CD4-positive, alpha-beta T cell treated with Interferon alpha-2 for 1 hour (primary cell): Measurements from ENCODE around the gene SMAD3.
A peak's percentile ranks its signal among the peaks of the same experiment; 100 is the strongest.

Experiments used
- DNase-seq, 2 donors: peaks; one replicate each; pipeline ENCODE4 v3.0.0-alpha.2; 2020 to 2022

SMAD3 gene

DNA sequence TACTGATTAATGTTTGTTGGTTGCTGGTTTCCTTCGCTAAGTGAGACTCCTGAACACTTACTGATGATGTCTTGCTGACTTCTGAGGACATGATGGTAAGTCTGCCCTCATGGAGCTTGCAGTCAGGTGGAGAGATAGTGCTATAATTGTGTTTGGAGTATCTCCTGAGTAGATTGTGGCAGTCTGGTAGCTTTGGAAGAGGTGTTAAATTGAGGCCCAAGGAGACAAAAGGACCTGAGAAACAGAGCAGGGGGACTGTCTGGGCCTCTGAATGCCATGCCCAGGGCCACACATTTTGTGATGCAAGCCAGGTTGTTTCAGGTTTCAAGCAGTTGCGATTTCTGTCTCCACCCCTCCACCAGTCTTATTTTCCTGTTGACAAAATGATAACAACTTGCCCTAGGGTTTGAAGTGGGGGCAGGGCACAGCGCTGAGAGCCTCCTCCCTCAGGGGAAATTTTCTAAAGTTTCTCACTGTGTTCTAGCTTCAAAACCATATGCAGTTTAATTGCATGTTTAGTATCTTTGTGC, 16.7 kb downstream of the SMAD3 start:
- peak; percentile 62 to 78 for DNase-seq

DNA sequence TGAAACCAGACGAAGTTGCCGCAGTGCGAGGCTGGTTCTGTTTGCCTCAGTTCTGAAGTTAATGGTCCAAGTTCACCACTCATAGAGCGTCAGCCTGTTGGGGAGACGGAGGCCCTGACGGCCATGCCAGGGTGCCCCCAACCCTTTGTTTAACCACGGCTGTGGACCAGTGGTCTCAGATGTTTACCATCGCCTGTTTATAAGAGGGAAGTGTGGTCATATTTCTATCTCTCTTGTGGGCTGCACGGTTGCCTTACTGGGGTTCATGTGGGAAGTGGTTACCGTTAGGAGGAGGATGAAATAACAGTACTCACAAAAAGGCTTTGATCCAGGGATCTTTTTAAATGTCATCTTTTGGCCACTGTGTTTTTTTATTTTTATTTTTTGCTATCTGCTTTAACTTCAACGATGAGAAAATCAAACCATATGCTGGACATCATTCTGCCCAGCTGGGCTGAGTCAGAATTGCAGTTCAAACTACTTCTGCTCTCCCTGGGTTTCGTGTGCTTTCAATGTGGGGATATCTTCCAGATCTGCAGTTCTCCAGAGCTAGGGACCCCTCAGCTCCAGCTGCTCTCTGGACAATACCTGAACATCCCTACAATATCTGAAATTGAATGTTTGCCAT, 17.8 kb downstream of the SMAD3 start:
- DNase-seq, result peak in 1 of 2 donors; percentile 54

DNA sequence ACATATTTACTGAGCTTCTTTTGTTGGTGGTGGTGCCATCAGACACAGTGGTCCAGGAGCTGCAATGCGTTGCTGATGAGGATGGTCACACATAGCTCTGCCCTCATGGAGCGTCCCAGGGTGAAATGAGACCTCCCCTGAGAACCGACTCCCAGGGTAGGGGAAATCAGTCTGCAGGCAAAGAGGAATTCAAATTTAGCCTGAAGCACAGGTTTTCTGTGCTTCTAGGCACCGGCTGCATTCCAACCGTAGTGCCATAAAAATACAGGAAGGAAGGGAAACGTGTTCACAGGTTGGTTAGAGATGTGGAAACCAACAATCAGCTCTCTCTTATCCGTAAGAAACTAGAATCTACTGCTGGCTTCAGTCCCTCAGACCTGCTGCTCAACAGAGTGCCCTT, 19.2 kb downstream of the SMAD3 start:
- DNase-seq, result no peak

DNA sequence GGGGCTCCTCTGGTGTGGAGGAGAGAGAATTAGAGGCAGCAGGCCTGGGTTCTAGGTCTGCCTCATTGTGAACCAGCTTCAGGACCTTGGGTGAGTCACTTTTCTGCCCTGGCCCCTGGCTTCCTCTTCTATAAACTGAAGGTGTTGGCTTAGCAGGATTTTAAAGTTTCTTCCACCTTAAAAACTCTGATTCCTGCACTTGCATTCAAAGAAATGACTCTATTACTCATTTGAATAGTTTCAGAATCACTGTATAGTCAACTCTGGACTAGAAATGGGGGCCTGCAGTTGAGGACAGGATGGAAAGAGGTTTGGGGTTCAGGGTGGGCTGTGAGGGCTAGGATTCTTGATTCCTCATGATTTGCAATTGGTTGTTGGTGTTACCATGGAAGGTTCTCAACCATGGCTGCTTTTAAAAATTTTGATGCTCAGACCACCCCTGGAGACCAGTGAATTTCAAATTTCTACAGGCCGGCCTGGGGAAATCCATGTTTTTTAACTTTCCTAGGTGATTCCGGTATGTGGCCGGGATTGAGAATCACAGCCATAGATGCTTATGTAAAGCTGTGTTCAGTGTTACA, 19.9 kb downstream of the SMAD3 start:
- peak in 1 of 2 donors; percentile 34 for DNase-seq

DNA sequence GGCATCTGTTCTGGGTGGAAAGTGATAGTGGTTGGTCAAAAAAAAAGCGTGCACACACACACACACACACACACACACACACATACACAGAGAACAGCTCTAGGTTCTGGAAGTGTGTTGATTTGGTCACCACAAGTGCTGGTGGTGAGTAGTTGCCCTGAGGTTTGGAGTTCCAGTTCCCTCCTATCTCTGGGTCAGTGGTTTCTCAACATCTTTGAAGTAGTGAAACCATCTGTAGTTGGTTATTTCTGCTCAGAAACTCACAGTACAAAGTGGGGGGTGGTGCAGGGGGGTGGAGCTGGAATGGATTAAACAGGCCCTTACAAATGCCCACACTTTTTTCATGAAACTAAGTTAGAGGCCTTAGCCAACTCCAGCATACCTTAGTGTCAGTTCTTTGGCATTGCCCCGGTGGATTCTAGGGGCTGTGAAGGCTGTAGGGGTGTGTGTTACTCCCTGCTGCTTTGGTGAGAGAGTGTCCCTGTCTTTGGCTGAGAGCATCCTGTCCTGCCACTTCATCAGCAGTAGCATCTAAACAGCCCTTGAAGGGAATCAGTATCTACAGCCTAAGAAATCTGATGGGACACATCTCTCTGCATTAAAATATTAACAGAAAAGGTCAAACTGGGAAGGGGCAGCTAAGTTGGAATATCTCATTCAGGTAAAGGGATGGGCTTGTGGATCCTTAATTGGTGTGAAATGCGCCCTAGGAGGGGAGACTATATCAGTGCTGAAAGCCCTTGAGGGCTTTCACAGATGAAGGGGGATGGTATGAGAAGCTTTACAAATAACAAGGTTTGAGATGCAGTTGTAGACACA, 20.6 kb downstream of the SMAD3 start:
- peak; percentile 68 to 69 for DNase-seq

DNA sequence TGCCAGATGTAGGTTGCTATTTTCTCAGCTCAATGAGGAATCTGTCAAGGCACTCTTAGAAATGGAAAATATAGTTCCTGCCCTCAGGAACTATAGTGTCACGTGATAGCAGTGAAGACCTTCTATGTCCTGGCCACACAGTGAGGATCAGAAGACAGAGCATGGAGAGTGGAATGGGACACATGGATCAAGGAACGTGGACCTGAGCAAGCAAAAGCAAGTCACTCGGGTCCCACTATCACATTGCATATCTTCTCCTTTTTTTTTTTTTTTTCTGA, 21.2 kb downstream of the SMAD3 start:
- no peak for DNase-seq

DNA sequence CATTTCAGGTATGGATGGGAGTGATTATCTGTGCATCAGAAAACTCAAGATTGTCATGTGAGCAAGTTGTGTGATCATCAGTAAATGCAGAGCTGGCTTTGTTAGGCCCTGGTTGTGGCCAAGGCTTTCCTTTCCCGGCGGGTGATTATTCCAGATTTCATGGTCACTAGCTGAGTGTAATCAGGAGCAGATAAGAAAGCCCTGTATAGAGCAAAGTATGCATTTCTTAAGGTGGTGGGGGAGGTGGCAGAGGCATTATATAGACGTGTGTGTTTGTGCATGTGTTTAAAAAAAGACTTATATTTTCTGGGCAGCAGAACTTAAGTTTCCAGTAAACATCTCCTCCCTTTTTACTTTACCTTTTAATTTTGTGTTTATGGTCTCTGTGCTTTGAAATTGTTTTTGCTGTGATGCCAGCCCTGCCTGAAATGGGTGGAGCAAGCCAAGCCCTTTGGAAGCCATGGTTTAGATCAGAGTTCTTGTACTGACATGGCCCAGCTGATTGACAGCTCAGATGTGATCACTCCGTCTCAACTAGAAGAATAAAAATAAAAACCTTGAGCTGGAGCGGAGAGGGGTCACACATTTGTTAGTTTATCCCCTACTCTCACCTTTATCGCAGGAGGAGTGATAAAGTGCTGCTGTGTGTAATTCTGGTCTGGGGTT, 22.2 kb downstream of the SMAD3 start:
- DNase-seq, result no peak

DNA sequence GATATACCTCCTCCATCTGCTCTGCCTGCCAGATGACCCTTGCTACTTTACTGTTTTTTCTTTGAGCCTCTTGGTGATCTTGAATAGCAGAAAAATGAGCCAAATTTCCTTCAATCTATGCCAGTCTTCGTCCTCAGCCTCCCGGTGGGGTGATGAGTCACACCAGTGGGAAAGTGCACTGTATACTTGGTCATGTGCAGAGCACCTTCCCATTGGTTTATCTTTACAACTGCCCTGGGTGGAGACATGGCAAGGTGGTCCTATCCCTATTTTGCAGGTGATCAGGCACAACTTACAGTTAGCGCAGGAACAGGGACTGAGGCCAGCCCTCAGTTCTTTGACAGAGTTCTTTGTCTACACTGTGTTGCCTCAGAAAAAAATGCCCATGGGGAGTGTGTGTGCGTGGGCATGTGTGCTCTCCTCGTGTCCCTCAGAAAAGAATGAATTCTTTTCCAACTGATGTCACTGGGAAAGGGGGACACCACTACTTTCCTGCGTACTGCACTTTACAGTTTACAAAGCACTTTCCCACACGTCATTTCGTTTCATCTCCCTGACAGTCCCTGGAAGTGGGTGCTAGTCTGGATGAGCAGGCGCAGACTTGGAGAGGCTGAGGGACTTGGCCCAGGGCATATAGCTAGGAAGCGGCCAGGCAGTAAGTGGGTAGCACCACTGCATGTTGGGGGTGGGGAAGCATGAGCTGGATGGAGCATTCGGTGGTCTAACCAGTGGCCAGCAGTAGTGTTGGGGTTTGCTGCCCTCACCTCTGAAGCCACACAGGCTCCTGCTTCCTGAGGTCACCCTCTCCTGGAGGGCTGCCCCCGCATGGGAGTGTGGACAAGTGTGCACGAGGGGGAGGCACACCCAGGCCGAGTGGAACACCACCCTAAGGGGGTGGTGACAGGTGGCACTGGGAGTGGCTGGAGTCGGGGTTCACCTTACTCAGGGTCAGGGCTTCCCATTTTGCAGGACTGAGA, 24.1 kb downstream of the SMAD3 start:
- DNase-seq, result no peak

DNA sequence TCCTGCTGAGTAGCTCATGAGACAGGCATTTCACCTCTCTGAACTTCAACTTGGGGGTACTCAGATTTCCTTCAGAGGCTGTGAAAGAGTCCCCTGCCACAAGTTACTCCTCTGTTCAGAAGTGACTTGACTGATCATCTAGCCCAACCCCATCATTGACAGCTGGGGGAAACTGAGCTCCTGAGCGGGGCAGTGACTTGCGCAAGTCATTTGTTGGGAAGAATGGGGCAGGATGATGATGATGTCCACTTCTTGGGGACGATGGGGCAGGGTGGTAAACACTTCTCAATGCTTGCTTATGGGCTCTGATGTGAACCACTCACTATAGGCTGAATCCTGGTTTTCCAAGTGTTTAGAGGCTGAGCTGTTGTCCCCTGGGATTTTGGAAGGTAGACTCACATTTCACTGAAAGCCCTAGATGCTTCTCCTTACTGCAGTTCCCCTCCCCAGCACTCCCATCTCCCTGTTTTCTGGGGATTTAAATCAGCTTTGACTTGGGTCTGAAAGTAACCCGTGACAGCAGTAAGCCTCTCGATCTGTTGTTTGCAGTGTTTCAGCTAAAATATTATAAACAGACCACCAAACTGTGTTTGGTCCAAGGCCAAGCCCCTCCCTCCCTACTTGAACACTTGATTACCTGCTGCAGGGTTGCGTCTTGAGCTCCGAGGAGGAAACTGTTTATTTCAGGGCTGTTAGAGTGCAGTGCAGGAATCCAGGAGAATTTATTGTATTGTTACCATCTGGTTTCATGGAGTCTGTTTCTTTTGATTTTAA, 25.1 kb downstream of the SMAD3 start:
- DNase-seq, result no peak

DNA sequence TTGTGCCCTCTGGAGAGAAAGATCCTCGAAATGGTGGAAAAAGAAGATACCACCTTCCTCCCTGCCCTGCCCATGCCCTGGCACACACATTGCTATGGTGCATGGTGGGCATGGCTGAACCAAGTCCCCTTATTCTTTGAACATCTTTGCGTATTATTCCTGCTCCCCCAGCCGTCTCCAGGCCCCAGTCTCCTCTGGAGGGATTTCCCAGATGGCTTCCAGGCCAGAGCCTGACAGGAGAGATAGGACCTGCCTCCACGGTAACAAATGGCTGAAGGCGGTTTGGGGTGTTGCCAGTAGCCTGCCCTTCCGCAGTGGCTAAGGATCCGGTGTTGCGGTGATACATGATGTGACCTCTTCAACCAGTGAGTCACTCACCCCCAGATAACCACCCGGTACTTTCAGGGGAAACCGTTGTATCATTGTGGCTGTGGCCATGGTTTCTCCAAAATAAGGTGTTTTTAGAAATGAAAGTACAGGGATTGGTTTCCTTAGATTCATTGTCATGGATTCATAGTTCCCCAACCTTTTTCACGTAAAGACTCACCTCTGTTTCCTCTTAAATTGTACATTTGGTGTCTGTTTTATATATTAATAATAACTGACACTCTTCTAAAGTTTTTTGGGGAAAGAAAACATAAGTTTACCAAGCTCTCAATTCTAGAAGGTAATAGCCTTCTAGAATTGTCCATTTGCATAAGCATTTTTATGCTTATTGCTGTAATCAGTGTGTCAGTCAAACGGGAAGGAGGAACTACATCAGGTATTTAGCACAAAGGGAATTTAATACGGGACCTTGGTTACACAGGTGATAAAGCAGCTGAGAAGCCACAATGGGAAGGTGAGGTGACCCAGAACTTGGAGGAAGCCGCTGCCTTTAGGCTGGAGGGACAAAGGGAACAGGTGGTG, 25.9 kb downstream of the SMAD3 start:
- peak; percentile 84 to 85 for DNase-seq

DNA sequence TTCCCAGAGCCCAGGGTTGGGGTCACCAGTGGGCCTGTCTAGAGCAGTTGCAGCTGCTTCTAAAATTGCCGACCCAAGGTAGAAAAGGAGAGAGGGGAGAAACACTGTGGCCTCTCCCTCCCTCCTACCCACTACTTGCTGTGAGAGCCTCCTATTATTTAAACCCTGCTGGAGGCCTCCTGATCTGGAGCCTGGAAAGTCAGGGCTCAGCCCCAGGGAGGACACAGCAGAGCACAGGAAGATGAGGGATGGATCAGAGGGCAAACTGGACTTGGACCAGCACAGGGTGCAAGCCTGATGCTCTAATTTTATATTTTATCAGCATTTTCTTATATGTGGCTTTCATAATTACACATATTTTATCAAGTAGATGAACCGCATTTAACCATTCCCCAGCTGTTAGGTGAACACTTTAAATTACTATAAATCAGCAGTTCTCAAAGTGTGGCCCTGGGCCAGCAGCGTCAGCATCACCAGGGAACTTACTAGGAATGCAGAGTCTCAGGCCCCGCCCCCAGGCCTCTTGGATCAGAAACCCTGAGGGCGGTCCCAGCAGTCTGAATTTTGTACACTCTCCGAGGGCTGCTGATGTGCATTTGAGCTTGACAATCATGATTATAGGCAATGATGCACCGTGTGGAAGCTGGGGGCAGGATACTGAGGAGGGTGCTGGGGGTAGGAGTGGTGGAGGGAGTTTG, 26.7 kb downstream of the SMAD3 start:
- no peak for DNase-seq

DNA sequence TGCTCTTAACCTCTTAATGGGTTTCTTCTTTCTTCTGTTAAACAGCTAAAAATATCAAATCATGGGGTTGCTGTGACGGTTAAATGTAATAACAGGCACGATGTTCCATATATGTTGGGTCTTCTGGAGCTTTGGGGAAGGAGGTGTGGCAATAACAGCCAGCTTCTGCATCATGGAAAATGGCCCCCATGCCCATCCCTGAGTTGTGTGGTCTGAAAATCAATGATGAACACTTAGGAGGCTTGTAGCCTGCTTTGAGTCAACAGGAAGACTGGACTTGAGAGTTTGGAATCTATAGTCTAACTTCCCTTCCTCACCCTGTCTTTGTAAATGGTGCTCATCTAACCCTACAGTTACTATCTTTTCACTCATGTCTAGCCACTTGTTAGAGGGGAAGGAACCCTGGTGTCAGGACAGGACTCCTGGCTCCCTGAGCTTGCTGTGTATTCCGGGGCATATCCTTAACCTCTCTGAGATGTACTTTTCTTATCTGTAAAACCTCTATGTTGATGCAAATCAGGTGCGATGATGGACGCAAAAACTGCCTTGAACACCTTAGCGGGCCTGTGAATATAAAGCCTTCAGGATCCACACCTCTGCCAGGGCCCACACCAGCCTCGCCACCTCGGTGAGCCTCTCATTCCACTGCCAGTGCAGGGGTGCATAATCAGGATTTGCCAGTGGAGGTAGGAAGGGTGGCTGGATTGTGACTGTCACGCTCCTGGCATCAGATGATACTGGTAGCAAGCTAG, 27.5 kb downstream of the SMAD3 start:
- DNase-seq, result no peak

DNA sequence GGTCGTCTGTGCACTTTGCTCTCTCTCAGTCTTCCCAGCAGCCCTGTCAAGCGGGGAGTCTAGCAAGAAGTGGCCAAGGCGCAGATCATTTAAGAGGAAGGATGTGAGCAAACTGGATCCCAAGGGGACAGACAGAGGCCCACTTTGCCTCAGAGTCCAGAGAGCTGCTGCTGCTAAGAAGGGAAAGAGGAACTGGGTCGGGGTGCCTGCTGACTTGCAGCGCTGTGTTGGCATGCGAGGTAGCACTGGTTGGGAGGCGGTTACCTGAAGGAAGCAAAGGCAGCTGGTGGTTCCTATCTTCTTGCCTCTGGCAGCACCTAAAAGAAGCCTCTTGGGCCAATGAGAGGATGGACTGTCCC, 28.1 kb downstream of the SMAD3 start:
- DNase-seq, result peak in 1 of 2 donors; percentile 74

DNA sequence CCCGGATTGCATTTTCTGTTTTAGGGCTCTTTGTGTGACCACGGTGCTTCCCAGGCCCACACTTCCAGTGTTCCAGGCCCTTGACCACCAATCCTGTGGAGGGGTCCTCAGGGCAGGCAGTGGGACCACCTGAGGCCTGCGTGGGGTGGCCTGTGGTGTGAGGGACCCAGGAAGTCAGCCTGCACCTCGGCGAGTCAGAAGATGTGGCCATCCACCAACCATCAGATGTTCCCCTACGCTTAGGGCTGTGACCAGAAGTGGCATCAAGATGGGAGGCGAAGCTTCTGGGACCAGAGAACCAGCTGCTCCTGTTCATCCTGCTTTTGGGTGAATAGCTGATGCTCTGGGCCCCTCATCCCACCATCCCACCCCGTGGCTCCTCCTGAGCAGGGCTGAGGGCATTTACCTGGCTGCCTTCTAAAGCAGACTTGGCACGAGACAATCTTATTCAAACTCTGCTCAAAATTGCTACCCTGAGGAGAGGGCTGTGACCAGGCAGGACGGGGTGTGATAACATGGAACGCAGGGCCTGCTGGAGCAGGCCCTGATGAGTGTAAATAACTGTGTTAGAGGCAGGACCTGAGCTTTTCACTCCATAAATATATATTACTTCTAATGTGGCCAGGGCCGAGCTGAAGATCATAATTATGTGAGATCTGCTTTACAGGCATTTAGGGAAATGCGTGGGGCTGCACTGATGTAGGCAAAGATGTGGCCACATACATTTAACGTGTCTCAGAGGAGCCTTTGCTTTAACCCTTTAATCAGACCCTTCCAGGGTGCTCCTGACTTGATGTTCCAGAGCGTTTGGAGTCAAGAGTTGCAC, 28.8 kb downstream of the SMAD3 start:
- DNase-seq, result no peak

DNA sequence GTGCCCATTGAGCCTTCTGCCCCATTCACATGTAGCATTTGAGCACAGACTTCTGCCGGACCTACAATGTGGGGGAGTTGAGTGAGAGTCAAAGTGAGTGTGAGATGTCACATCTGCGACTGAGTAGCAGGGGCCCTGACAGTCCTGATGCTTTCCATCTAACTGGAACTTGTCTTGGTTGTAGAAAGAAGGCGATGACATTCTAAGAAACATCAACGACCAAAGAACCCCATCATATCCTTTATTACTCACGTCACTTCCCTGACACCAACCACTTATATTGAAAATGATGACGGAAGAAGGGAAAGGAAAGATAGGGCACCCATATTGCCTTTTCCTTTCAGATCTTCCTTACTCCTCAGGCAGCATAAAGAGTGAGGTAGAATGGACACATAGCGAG, 30.5 kb downstream of the SMAD3 start:
- peak in 1 of 2 donors; percentile 36 for DNase-seq

DNA sequence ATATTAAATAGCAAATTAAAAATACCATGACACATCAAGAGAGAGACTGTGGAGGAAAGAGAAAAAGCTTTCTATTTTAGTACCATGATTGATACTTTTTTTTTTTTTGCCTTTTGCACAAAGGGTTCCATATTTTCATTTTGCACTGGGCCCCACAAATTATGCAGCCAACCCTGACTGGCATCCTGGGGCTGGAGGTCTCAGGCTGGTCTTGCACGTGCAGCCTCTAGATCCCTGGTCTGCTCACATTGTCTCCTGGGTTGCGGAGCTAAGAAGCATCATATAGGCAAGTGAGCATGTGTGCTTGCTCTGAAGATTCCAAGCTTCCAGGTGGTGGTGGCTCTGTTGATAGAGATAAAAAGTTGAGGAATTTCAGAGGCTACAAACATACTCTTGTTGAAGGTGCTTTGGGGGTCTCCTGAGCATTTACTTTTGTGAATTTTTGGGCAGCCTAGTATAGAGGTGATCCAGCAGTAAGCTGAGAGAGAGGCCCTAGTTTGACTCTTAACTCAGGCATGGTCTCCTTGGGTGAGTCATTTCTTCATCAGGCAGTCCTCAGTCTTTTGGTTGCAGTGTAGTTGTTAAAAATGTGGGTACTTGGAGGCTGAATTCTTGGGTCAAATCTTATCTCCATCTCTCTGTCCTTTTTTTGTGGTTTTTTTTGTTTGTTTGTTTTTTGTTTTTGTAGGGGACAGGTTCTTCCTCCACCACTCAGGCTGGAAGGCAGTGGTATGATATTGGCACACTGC, 31.3 kb downstream of the SMAD3 start:
- DNase-seq, result no peak

DNA sequence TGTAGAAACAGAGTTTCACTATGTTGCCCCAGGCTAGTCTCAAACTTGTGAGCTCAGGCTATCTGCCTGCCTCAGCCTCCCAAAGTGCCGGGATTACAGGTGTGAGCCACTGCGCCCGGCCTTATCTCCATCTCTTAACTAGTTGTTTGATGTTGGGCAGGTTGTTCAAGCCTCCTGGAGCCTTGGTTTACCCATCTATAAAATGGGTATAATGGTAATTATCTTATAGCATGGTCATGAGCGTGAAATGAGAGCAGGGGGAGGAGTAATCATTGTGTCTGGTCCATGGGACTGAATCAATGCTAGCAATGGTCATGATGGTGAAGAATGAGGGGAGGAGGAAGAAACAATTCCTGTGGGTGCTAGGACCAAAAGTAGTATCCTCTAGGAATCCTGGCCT, 32.0 kb downstream of the SMAD3 start:
- DNase-seq, result no peak
